GM12874 (cell line): ENCODE results near the gene P2RY1.

Source experiments
- TF ChIP-seq, protein P1 (sequence below): IDR thresholded peaks from 2 replicates; pipeline ENCODE4 v1.5.1; 2011; ENCODE audit warnings: low read depth, mild to moderate bottlenecking, control low read depth, low read length, moderate library complexity; ENCODE audit not compliant: insufficient read depth

P2RY1 gene

GRCh38 chr3:152834776-152835600 is at the start of gene P2RY1:
Gene P2RY1 (plus strand): TSS chr3:152835131. CDS start chr3:152835783, 652 bp downstream.
- TF ChIP-seq, protein P1, sequence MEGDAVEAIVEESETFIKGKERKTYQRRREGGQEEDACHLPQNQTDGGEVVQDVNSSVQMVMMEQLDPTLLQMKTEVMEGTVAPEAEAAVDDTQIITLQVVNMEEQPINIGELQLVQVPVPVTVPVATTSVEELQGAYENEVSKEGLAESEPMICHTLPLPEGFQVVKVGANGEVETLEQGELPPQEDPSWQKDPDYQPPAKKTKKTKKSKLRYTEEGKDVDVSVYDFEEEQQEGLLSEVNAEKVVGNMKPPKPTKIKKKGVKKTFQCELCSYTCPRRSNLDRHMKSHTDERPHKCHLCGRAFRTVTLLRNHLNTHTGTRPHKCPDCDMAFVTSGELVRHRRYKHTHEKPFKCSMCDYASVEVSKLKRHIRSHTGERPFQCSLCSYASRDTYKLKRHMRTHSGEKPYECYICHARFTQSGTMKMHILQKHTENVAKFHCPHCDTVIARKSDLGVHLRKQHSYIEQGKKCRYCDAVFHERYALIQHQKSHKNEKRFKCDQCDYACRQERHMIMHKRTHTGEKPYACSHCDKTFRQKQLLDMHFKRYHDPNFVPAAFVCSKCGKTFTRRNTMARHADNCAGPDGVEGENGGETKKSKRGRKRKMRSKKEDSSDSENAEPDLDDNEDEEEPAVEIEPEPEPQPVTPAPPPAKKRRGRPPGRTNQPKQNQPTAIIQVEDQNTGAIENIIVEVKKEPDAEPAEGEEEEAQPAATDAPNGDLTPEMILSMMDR: peak; percentile 59

DNA sequence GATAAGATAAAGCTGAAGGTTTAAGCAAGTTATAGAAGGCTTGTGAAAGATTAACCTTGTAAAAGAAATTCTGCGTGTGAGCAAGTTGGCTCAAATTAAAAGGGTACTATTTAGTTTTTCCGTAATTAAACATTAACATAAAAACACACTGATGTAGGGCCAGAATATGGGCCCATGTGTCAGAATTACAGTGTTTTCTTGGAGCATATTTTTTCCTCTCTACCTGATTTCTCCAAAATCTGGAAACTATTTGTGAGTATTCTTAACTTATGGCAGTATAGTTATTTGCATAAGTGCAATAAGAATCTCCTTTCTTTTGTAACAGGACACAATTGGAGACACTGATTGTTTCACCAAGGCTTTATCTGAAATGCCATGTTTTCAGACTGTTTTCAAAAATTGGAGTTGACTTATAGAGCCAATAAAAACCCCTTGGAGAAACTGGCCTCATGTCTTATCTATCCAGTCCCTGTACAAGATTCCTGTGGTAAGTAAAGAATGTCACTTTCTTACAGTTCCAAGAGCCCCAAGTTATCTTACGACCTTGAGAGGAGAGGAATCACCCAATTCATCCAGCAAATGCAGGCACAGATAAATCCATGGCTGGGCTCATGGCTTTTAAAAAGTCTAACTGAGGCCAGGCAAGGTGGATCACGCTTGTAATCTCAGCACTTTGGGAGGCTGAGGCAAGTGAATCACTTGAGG is 47.8 kb upstream of the P2RY1 start:
- TF ChIP-seq, protein P1: no peak

GRCh38 chr3:152790651-152791387 is 44.1 kb upstream of the P2RY1 start:
- TF ChIP-seq, protein P1: no peak

DNA sequence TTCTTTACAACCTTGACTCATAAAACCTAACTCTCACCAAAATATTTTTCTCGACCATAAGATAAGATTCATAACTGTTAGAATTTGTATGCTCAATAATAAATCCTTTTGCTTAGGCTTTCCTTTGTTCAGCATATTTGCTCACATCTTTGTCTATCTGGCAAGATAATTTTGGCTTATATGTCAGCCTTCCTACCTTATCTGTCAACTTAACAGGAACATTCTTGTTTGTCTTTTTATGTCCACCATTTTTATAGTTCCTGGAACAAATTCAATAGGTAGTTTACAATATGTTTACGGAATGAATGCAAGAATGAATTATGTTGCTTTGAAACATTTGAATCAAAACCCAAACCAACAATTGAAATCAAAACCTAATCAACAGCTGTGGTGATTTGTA is 41.0 kb upstream of the P2RY1 start:
- TF ChIP-seq, protein P1: no peak

DNA sequence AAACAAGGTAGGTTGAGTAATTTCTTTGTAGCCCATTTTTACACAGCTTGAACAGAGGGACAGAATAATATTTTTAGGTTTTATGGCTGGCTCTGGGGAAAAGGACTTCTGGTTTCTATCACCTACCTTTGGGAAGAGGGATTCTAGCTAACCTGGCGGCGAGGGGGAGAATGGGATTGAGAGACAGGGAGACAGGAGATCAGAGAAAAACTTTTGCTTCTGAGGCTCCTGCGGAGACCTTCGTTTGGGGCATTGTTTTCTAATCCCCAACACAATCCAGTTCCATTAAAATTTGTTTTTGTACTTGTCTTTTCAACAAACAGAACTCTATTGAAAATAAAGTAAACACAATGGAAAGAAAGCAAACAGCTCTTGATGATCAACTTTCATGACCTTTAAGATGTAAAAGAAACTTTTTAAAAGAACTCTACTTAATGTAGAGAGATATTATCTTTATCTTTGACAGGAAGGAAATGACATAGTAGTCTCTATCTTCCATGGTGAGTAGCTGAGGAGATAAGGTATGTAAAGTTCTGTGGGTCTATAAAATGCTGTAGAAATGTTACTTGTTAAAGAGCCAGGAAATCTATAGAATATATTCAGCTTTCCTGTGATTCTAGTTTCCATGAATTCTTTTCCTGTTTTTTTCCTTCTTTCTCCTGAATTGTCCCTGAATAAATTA is 37.0 kb upstream of the P2RY1 start:
- TF ChIP-seq, protein P1: no peak

DNA sequence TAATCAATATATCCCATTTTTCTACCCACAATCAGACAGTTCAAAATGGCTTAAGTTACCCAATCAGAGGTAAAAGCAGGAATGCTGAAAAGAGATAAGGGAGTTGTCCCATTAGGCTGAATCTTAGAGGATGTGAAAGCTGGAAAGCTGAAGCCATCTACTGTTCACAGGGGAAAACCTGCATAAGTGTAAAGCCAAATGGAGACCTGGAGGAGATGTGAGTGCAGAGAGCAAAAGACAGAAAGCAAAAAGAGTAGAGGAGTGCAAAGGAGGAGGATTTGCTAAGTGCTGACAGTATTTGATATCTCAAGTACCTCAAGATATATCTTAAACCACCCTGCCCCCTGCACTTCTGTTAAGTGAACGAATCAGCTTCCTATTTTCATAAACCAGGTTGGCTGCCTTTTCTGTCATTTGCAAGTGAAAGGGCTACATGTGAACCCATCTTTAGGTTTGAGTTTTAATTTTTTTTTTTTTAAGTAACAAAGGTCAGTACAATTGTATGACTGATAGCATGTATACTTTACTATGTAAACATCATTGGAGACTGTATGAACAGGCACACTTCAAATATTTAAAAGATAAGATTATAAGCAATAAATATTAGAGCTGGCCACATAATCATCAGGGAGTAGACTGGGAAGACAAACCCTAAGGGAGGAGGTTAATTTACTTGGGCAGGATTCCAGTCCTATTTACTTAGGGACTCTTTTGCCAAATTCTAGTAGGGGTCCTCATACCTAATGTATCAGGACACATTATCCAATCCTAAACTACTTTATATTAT is 22.8 kb upstream of the P2RY1 start:
- TF ChIP-seq, protein P1: no peak
